ENCODE results near the gene SDSL.
A peak's percentile ranks its signal among the peaks of the same experiment; 100 is the strongest.

Gene SDSL

GRCh38 chr12:113445544-113446171 is 23.5 kb downstream of the SDSL start:
- DNase-seq, result no peak

GRCh38 chr12:113448873-113449272 is 26.7 kb downstream of the SDSL start:
- DNase-seq, result no peak

GRCh38 chr12:113449299-113449698 is 27.1 kb downstream of the SDSL start:
- no peak for DNase-seq

- no peak for DNase-seq
Measured at GRCh38 chr12:113449839-113450238, 27.7 kb downstream of the SDSL start.

- no peak for DNase-seq
Measured at GRCh38 chr12:113452458-113452857, 30.3 kb downstream of the SDSL start.

GRCh38 chr12:113453330-113453729 is 31.1 kb downstream of the SDSL start:
- no peak for DNase-seq

- no peak for DNase-seq
Measured at GRCh38 chr12:113456199-113456598, 34.0 kb downstream of the SDSL start.

GRCh38 chr12:113456761-113457160 is 34.6 kb downstream of the SDSL start:
- no peak for DNase-seq

GRCh38 chr12:113457185-113457584 is 35.0 kb downstream of the SDSL start:
- DNase-seq, result no peak

- no peak for DNase-seq
Measured at GRCh38 chr12:113457710-113458109, 35.5 kb downstream of the SDSL start.

- DNase-seq, result no peak
Measured at GRCh38 chr12:113459981-113460380, 37.8 kb downstream of the SDSL start.

GRCh38 chr12:113461666-113462065 is 39.5 kb downstream of the SDSL start:
- DNase-seq, result no peak

GRCh38 chr12:113462117-113462774 is 40.1 kb downstream of the SDSL start:
- DNase-seq, result peak in 48 of 51 donors; percentile 0 to 84 (median 45)

GRCh38 chr12:113462998-113463745 is 41.0 kb downstream of the SDSL start:
- DNase-seq, result no peak

- no peak for DNase-seq
Measured at GRCh38 chr12:113463746-113464451, 41.7 kb downstream of the SDSL start.

- no peak for DNase-seq
Measured at GRCh38 chr12:113464452-113464775, 42.2 kb downstream of the SDSL start.

GRCh38 chr12:113464852-113465719 is 42.9 kb downstream of the SDSL start:
- no peak for DNase-seq

GRCh38 chr12:113465808-113466453 is 43.8 kb downstream of the SDSL start:
- no peak for DNase-seq

- DNase-seq, result no peak
Measured at GRCh38 chr12:113466454-113467141, 44.4 kb downstream of the SDSL start.

GRCh38 chr12:113467142-113467501 is 44.9 kb downstream of the SDSL start:
- no peak for DNase-seq
